Naive thymus-derived CD4-positive, alpha-beta T cell (primary cell): ENCODE data around the gene HAAO. TPM values are rescaled to one million over a fixed set of nuclear protein-coding genes. Genes with fewer than 3 reads are reported as not detected.
"Not testable (repeated sequence)": the region's sequence is repeated elsewhere in the genome, so short reads cannot be mapped to it uniquely, and the experiment has no call there.

Experiments used
- ATAC-seq: fragments of 150-1000 bp; cut with Tn5 transposase; 2 replicates; pipeline ENCODE4 v1.10.0; 2021; ENCODE audit warnings: mild to moderate bottlenecking, moderate library complexity
- CTCF ChIA-PET: fragments of 350-600 bp; sonication (Branson Sonifier 250); formaldehyde crosslinking; loops from one replicate; lab custom pipeline; 2021; ENCODE audit warnings: antibody characterized with exemption; lab: Charles Lee
- POLR2A ChIA-PET: fragments of 350-600 bp; sonication (Branson Sonifier 250); formaldehyde crosslinking; loops from one replicate; lab custom pipeline; 2021; ENCODE audit warnings: antibody characterized with exemption, inconsistent platforms; lab: Charles Lee
- DNase-seq, 9 donors: peaks; one replicate each; pipeline versions ENCODE4 v3.0.0 to v3.0.0-alpha.2; 2020 to 2022; ENCODE audit warnings: mixed read lengths in 1 of 9
- H3K27ac ChIP-seq: one replicate; pipeline ENCODE4 v1.7.0; 2013; ENCODE audit warnings: mild to moderate bottlenecking, low read depth, low read length, moderate library complexity
- H3K27me3 ChIP-seq, 2 donors: one replicate each; pipeline ENCODE4 v1.7.0; 2013; ENCODE audit warnings: low read length in 2 of 2, mild to moderate bottlenecking in 2 of 2, moderate library complexity in 2 of 2; ENCODE audit not compliant: control insufficient read depth in 2 of 2, insufficient read depth in 2 of 2
- H3K36me3 ChIP-seq, 3 experiments: 1 replicate in 2 of 3; 2 replicates in 1 of 3; pipeline ENCODE4 v1.7.0; 2013; ENCODE audit warnings: low read length in 3 of 3, mild to moderate bottlenecking in 3 of 3, moderate library complexity in 1 of 3; ENCODE audit not compliant: insufficient read depth in 3 of 3, control insufficient read depth in 2 of 3
- H3K4me1 ChIP-seq, 2 donors: one replicate each; pipeline ENCODE4 v1.7.0; 2013; ENCODE audit warnings: low read length in 2 of 2, mild to moderate bottlenecking in 2 of 2, moderate library complexity in 1 of 2; ENCODE audit not compliant: control insufficient read depth in 2 of 2, insufficient read depth in 2 of 2
- H3K4me3 ChIP-seq: 2 replicates; pipeline ENCODE4 v1.7.0; 2013; ENCODE audit warnings: mild to moderate bottlenecking, low read length
- H3K9me3 ChIP-seq, 3 experiments: 1 replicate in 2 of 3; 2 replicates in 1 of 3; pipeline ENCODE4 v1.7.0; 2013; ENCODE audit warnings: low read length in 3 of 3; ENCODE audit not compliant: control insufficient read depth in 2 of 3
- H3K27ac Mint-ChIP-seq, 9 donors: one replicate each; pipeline ENCODE4 v1.8.0; 2020 to 2022; ENCODE audit warnings: mixed read lengths in 9 of 9, mild to moderate bottlenecking in 8 of 9, moderate library complexity in 5 of 9, inconsistent platforms in 2 of 9
- H3K27me3 Mint-ChIP-seq, 5 donors: one replicate each; pipeline ENCODE4 v1.8.0; 2021 to 2022; ENCODE audit warnings: mixed read lengths in 5 of 5, mild to moderate bottlenecking in 1 of 5
- H3K36me3 Mint-ChIP-seq, 5 donors: one replicate each; pipeline ENCODE4 v1.8.0; 2020 to 2022; ENCODE audit warnings: mixed read lengths in 5 of 5, mild to moderate bottlenecking in 3 of 5, inconsistent platforms in 1 of 5
- H3K4me1 Mint-ChIP-seq, 7 donors: one replicate each; pipeline ENCODE4 v1.8.0; 2020 to 2022; ENCODE audit warnings: mixed read lengths in 7 of 7, mild to moderate bottlenecking in 3 of 7, inconsistent platforms in 1 of 7
- H3K4me3 Mint-ChIP-seq, 10 donors: one replicate each; pipeline ENCODE4 v1.8.0; 2020 to 2022; ENCODE audit warnings: mild to moderate bottlenecking in 10 of 10, mixed read lengths in 10 of 10, moderate library complexity in 6 of 10, inconsistent platforms in 2 of 10
- H3K9me3 Mint-ChIP-seq, 11 donors: one replicate each; pipeline ENCODE4 v1.8.0; 2020 to 2022; ENCODE audit warnings: mixed read lengths in 11 of 11, mild to moderate bottlenecking in 4 of 11, inconsistent platforms in 1 of 11, moderate library complexity in 1 of 11
- intact Hi-C, 2 donors: fragments of 100-400 bp; cut with micrococcal nuclease; formaldehyde crosslinking; loops; one replicate each; pipeline ENCODE4 v1.15.1; 2023
- polyA plus RNA-seq, 2 donors: library from polyadenylated mRNA; unstranded; fragments of 300-500 nt; fragmentation: Illumina TruSeq; gene quantifications; one replicate each; pipeline ENCODE4 v1.2.3, GENCODE V29; 2021
- total RNA-seq, 6 experiments: library from RNA in 5 of 6; stranded (reverse) in 5 of 6; gene quantifications; 1 replicate in 5 of 6; 2 replicates in 1 of 6; pipeline ENCODE4 v1.2.3 and lab custom pipeline; 2021 to 2026

Gene HAAO
- total and polyA plus RNA-seq, 7 experiments from 2014 or later: 0.33 to 5.1 (median 1.3) TPM; not detected in 3

GRCh38 chr2:42835577-42836371 is 43.4 kb upstream of the HAAO start:
- Mint-ChIP-seq H3K27me3 (peaks cover 0 to 2% (median 0%) of the 10 kb centered on the region in 5 donors), H3K36me3 (peaks cover 0 to 14% (median 0%) of the 10 kb centered on the region in 5 donors), H3K27ac (peak overlapping the region in 2 of 9 donors; percentile 36 to 65), H3K4me3 (no peak overlapping the region), H3K9me3 (peaks cover 0 to 4% (median 0%) of the 10 kb centered on the region in 11 donors), H3K4me1 (peaks cover 0 to 5% (median 0%) of the 10 kb centered on the region in 7 donors)
- ChIA-PET CTCF (no interaction called here), POLR2A (no interaction called here)
- Histone ChIP-seq H3K4me1 (no peaks in the 10 kb centered on the region), H3K27me3 (no peaks in the 10 kb centered on the region), H3K9me3 (no peaks in the 10 kb centered on the region), H3K4me3 (no peak overlapping the region), H3K36me3 (no peaks in the 10 kb centered on the region), H3K27ac (no peak overlapping the region)
- no peak for DNase-seq
- peak; percentile 68 for ATAC-seq
- intact Hi-C loops: no loop called here

- H3K4me1 ChIP-seq: no peaks in the 10 kb centered on the region
- H3K27ac ChIP-seq: no peak overlapping the region
- ChIA-PET POLR2A (no interaction called here), CTCF (no interaction called here)
- ATAC-seq: no peak
- intact Hi-C loops: no loop called here
- no peaks in the 10 kb centered on the region for H3K27me3 ChIP-seq
- Mint-ChIP-seq H3K27me3 (peaks cover 0 to 2% (median 0%) of the 10 kb centered on the region in 5 donors), H3K4me3 (no peak overlapping the region), H3K4me1 (peaks cover 0 to 5% (median 0%) of the 10 kb centered on the region in 7 donors), H3K36me3 (peaks cover 0 to 14% (median 0%) of the 10 kb centered on the region in 5 donors), H3K27ac (no peak overlapping the region), H3K9me3 (peaks cover 0 to 4% (median 0%) of the 10 kb centered on the region in 11 donors)
- no peak for DNase-seq
- H3K4me3 ChIP-seq: no peak overlapping the region
- H3K36me3 ChIP-seq: no peaks in the 10 kb centered on the region
- no peaks in the 10 kb centered on the region for H3K9me3 ChIP-seq
Measured at GRCh38 chr2:42834161-42834560, 41.8 kb upstream of the HAAO start.

GRCh38 chr2:42832289-42832634 is 39.9 kb upstream of the HAAO start:
- H3K4me1 ChIP-seq: peaks cover 3 to 6% of the 10 kb centered on the region in 2 donors
- peaks cover 0 to 8% (median 0%) of the 10 kb centered on the region in 5 donors for H3K36me3 Mint-ChIP-seq
- no peak overlapping the region for H3K4me3 Mint-ChIP-seq
- no peaks in the 10 kb centered on the region for H3K9me3 ChIP-seq
- no peak overlapping the region for H3K4me3 ChIP-seq
- no peak overlapping the region for H3K27ac Mint-ChIP-seq
- peaks cover 11 to 16% (median 13%) of the 10 kb centered on the region in 7 donors for H3K4me1 Mint-ChIP-seq
- H3K9me3 Mint-ChIP-seq: peaks cover 0 to 4% (median 0%) of the 10 kb centered on the region in 11 donors
- no peaks in the 10 kb centered on the region for H3K27me3 ChIP-seq
- no peak for DNase-seq
- no peak for ATAC-seq
- H3K36me3 ChIP-seq: no peaks in the 10 kb centered on the region
- no peak overlapping the region for H3K27ac ChIP-seq
- intact Hi-C loops: no loop called here
- POLR2A ChIA-PET: no interaction called here
- CTCF ChIA-PET: no interaction called here
- H3K27me3 Mint-ChIP-seq: peaks cover 0 to 8% (median 0%) of the 10 kb centered on the region in 5 donors

- H3K9me3 Mint-ChIP-seq, H3K27ac Mint-ChIP-seq, ATAC-seq, DNase-seq, intact Hi-C loops, H3K27ac ChIP-seq, H3K27me3 ChIP-seq, H3K9me3 ChIP-seq, H3K36me3 ChIP-seq, H3K4me3 Mint-ChIP-seq, H3K36me3 Mint-ChIP-seq, H3K4me3 ChIP-seq, H3K4me1 ChIP-seq: not testable (repeated sequence)
- Mint-ChIP-seq H3K27me3 (peaks cover 0 to 10% (median 0%) of the 10 kb centered on the region in 5 donors), H3K4me1 (peaks cover 11 to 18% (median 14%) of the 10 kb centered on the region in 7 donors)
- POLR2A ChIA-PET: interaction anchor here (0.7 kb wide), 1 partner anchor 21 kb away, joined by 3 read pairs; no protein-coding TSS in a partner anchor
- CTCF ChIA-PET: interaction anchor here (0.6 to 1.0 kb wide), 2 partner anchors 28 to 104 kb away, joined by 3 to 7 read pairs; no protein-coding TSS in a partner anchor
Measured at GRCh38 chr2:42831575-42832288, 39.3 kb upstream of the HAAO start.

- Mint-ChIP-seq H3K4me1 (peaks cover 9 to 19% (median 14%) of the 10 kb centered on the region in 7 donors), H3K36me3 (peaks cover 0 to under 1% (median 0%) of the 10 kb centered on the region in 5 donors), H3K27ac (no peak overlapping the region), H3K27me3 (peaks cover 0 to 8% (median 4%) of the 10 kb centered on the region in 5 donors), H3K4me3 (no peak overlapping the region), H3K9me3 (no peaks in the 10 kb centered on the region)
- Histone ChIP-seq H3K4me3 (no peak overlapping the region), H3K27ac (no peak overlapping the region), H3K27me3 (no peaks in the 10 kb centered on the region), H3K4me1 (peaks cover 3 to 6% of the 10 kb centered on the region in 2 donors), H3K36me3 (no peaks in the 10 kb centered on the region), H3K9me3 (no peaks in the 10 kb centered on the region)
- DNase-seq (no peak), ATAC-seq (no peak)
- ChIA-PET CTCF (interaction anchor here (0.5 to 1.0 kb wide), 4 partner anchors 20 to 749 kb away, joined by 3 to 7 read pairs (median 4); no protein-coding TSS in a partner anchor), POLR2A (interaction anchor here (0.7 to 2.4 kb wide), 2 partner anchors 20 kb away, joined by 3 to 8 read pairs; no protein-coding TSS in a partner anchor)
- intact Hi-C loops: no loop called here
Measured at GRCh38 chr2:42830922-42831574, 38.7 kb upstream of the HAAO start.
